Measurements from ENCODE around the gene C1orf53.

DNA sequence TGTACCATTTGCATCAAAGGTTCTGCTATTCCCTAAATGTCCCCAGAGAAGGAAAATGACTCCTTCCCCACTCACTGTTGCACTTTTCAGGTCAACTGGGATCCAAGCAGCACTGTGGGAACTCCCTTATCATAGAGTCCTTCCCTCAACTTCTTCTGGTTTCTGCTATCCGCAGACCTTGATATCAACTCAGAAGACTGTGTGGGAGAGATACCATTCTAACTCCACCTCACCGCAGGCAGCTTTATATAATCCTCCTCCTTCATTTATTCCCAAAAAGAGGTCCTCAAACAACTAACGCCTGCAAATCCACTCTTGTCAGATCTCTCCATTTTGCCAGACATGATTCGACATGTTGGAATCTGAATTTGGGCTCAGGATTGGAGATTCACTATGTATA is 42.1 kb downstream of the C1orf53 start:
- TF ChIP-seq, protein P1, sequence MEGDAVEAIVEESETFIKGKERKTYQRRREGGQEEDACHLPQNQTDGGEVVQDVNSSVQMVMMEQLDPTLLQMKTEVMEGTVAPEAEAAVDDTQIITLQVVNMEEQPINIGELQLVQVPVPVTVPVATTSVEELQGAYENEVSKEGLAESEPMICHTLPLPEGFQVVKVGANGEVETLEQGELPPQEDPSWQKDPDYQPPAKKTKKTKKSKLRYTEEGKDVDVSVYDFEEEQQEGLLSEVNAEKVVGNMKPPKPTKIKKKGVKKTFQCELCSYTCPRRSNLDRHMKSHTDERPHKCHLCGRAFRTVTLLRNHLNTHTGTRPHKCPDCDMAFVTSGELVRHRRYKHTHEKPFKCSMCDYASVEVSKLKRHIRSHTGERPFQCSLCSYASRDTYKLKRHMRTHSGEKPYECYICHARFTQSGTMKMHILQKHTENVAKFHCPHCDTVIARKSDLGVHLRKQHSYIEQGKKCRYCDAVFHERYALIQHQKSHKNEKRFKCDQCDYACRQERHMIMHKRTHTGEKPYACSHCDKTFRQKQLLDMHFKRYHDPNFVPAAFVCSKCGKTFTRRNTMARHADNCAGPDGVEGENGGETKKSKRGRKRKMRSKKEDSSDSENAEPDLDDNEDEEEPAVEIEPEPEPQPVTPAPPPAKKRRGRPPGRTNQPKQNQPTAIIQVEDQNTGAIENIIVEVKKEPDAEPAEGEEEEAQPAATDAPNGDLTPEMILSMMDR (IDR thresholded peaks at IDR 0.05), result no peak
- TF ChIP-seq POLR2AphosphoS5 (IDR thresholded peaks at IDR 0.05; ENCODE audit: insufficient read depth in 1 of 2, low read depth in 1 of 2) (no peak), POLR2A (IDR thresholded peaks at IDR 0.05) (no peak)
